COR-L47 (cell line): Measurements from ENCODE around the gene USH2A.

Experiments used
- DNase-seq: peaks from one replicate; lab custom pipeline; 2025; lab: John Stamatoyannopoulos, UW

Gene USH2A

GRCh38 chr1:215643592-215644321 lies 779.5 kb downstream of the USH2A start:
- DNase-seq: no peak

DNA sequence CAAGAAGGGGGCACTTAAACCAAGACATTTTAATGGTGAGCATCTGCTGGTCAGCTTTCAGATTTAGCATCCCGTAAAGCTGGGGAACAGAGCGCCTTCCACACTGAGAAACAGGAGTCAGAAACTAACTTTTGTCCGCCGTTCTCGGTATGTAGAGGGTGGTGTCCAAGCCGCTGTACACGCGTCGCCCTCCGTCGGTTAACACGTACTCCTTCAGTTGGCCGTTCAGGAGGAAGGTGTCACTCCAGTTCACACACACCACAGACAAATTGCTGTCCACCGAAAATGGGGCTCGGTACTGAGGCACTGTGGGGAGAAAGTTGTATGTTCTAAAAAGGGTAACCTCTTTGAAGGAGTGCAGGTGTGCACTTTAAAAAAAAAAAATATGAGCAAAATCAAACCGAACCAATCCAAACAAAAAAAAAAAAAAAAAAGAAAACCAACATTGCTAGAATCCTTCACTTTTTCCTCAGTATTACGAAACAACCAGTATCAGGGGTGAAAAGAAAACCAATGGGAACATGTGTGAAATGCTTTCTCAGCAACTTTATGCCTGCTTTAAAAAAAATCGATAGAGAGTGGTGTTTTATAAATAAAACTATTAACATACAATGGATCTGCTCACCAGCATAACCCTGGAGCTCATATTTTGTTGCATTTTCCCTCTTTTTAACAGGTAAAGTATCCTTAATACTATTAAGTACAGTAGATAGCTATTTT lies 782.7 kb downstream of the USH2A start:
- no peak for DNase-seq

DNA sequence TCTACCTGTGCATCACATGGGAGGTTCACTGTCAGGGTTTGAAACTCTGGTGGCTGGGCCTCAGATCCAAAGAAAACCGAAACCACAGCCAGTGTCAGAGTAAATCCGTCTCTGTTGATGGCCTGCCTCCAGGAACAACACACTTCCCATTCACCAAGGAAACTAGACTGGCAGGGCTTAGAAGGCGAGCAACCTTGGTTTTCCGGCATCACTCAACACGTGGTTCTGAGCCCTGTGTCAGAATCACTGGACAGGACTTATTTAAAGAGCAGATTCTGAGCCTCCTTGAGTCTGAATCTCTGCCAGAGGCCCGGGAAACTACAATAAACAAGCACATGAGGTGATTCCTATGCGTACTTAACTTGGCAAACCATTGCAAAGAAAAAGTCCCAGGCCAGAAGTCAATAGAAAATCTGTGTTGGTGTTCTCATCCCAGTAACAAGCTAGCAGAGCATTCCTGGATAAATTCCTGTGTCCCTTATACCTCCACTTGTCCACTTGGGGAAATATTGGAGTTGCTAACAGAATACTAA lies 786.1 kb downstream of the USH2A start:
- no peak for DNase-seq

- DNase-seq: no peak
These were observed 786.8 kb downstream of the USH2A start for GRCh38 chr1:215636258-215636965.

DNA sequence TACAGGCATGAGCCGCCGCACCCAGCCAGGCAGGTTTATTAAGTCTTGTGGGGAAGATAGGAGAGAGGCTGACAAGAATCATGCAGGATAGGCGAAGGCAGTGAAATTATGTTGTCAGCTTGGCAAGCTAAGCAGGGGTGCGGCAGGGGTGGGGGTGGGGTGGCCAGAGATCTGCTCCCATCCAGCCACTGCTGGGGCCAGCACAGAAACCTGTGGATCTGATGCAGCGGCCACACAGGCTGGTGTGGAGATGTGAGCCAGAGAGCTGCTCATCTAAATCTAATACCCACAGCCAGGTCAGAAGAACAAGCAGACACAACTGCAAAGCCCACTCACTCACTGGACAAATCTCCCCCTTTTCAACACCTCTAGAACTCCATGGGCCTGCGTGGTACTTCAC lies 787.4 kb downstream of the USH2A start:
- no peak for DNase-seq

GRCh38 chr1:215631489-215631888 lies 791.8 kb downstream of the USH2A start:
- DNase-seq: peak; percentile 97

DNA sequence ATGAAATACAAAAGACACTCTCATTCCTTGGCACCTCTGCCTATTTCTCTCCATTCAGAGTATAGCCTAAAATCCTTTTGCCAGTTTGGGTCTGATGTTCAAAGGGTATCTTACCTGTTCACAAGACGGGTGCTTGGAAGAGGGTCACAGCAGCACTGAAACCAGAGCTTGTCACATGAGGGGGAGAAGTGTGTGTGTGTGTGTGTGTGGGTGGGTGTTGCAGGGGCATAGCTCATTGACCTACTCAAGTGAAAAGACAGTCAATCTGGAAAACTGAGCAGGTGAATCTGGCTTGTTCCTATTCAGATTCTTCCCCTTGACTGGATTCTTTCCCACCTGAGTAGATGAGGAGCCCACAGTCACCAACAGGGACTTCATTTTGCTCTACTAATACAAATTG lies 792.2 kb downstream of the USH2A start:
- DNase-seq: no peak

- DNase-seq: no peak
These were observed 797.3 kb downstream of the USH2A start for GRCh38 chr1:215625949-215626348.

DNA sequence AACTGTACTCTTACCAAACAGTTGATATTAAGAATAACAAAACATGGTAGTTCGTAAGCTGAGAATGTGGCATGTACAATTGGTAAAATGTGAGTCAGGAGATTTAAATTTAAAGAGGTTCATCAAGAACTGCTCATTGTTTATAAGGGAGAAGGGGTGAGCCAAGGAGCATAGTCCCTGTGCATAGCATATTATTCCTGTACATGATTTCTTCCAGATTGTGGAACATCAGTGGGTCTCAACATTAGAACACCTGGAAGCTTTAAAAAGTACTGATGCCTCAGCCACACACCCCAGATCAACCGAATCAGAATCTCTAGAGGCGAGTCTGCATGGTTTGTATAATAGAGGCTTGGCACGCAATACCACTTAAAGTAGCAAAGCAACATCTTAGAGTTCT lies 800.1 kb downstream of the USH2A start:
- DNase-seq: no peak

- no peak for DNase-seq
These were observed 805.3 kb downstream of the USH2A start for GRCh38 chr1:215617979-215618378.

- no peak for DNase-seq
These were observed 810.9 kb downstream of the USH2A start for GRCh38 chr1:215612391-215612790.

GRCh38 chr1:215608646-215609045 lies 814.6 kb downstream of the USH2A start:
- no peak for DNase-seq

GRCh38 chr1:215607412-215607811 lies 815.8 kb downstream of the USH2A start:
- no peak for DNase-seq

DNA sequence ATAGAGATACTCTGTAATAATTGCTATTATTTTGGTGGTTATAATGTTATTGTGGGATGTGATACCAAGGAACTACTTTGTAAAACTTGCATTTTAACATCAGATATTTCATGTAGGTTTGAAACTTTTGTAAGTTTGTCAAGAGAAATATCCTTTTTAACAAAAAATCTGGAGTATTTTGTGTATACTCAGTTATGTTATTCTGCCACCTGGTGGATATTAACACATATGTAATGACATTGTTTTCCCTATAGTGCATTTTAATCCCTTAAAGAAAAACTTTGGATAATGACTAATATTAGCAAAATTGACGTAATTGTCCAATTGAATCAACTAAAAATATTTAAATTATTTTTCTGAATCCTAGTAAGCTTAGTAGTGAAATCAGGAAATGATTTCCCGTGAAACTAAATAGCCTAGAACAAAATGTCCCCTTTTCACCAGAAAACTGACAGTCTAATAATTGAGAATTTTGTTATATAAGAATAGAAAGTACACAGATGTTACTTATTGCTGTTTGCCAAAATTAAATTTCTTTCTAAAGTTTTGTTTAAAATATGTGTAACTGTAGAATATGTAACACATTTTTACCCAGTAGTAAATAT lies 816.6 kb downstream of the USH2A start:
- DNase-seq: no peak

DNA sequence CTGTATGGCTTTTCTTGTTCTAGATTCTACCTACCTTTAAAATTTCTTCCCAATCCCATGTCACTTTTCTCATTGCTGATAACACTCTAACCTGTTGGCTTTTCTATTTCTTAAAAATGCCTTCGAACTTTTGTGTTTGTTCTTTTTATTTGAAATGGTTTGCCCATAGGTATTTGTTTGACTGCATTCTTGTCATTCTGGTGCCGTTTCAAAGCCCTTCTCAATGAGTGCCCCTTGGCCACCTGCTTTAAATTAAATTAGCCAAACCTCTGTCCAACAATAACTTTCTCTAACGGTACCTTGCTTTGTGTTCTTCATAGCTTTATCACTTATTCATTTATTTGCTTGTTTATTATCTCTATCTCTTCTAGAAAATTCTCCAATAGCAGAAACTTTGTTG lies 817.2 kb downstream of the USH2A start:
- DNase-seq: no peak

GRCh38 chr1:215605011-215605621 lies 818.1 kb downstream of the USH2A start:
- DNase-seq: no peak

GRCh38 chr1:215603319-215603718 lies 819.9 kb downstream of the USH2A start:
- DNase-seq: no peak

- no peak for DNase-seq
These were observed 822.0 kb downstream of the USH2A start for GRCh38 chr1:215601276-215601675.

DNA sequence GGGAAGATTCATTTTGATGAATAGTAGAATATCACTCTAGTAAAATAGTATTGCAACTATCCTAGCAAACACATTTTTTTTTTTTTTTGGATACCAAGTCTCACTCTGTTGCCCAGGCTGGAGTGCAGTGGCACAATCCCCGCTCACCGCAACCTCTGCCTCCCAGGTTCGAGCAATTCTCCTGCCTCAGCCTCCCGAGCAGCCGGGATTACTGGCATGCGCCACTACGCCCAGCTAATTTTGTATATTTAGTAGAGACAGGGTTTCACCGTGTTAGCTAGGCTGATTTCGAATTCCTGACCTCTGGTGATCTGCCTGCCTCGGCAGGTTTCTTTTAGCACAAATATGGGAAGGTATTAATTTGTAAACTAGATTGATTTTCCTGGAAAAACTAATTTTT lies 822.4 kb downstream of the USH2A start:
- DNase-seq: no peak

DNA sequence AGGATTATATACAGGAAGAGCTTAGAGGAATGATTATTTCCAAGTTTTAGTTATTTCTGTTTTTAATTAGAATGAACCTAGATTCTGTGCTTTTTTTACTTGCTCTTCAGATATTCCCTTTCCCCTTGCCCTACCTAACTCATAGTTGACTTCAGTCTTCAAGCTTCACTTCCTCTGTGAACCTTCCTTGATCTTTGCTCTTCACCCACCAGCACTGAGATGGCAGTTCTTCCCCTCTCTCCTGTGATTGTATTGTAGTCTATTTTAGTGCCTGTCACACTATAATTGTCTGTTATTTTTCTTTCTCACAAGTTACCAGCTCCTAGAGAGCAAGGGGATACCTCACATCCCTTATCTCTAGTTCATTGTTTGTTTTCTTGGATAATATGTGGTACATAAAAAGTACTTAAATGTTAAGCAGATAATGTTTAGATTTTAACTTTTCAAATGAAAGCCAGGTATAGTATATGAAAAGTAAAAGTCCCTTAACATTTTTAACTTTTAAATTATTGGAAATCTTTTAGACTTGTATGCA lies 822.9 kb downstream of the USH2A start:
- no peak for DNase-seq

- peak; percentile 6 for DNase-seq
These were observed 823.7 kb downstream of the USH2A start for GRCh38 chr1:215599418-215600074.
